Stimulated activated CD4-positive, alpha-beta T cell treated with anti-CD3 and anti-CD28 coated beads, Interleukin-12 subunit alpha, Interleukin-12 subunit beta, amount 100 ng/mL, for 48 hours (primary cell): ENCODE results near the gene PLPPR1.
"Not testable (repeated sequence)": the region's sequence is repeated elsewhere in the genome, so short reads cannot be mapped to it uniquely, and the experiment has no call there.

ENCODE experiments used
- DNase-seq, 3 donors: peaks; one replicate each; pipeline ENCODE4 v3.0.0-alpha.2; 2020; ENCODE audit warnings: low read depth in 2 of 3, low spot score in 1 of 3

The PLPPR1 gene

GRCh38 chr9:101274971-101275768 lies 246.6 kb downstream of the PLPPR1 start:
- DNase-seq, result no peak

GRCh38 chr9:101275769-101276250 lies 247.3 kb downstream of the PLPPR1 start:
- no peak for DNase-seq

- DNase-seq, result not testable (repeated sequence)
These were observed 262.5 kb downstream of the PLPPR1 start for GRCh38 chr9:101291043-101291442.

- no peak for DNase-seq
These were observed 271.4 kb downstream of the PLPPR1 start for GRCh38 chr9:101299901-101300300.

- DNase-seq, result no peak
These were observed 278.5 kb downstream of the PLPPR1 start for GRCh38 chr9:101307051-101307450.

- DNase-seq, result no peak
These were observed 279.1 kb downstream of the PLPPR1 start for GRCh38 chr9:101307524-101308213.

- no peak for DNase-seq
These were observed 280.6 kb downstream of the PLPPR1 start for GRCh38 chr9:101309139-101309538.

GRCh38 chr9:101311191-101311590 lies 282.7 kb downstream of the PLPPR1 start:
- DNase-seq, result no peak

- DNase-seq, result peak in 1 of 3 donors; percentile 43
These were observed 283.4 kb downstream of the PLPPR1 start for GRCh38 chr9:101311758-101312420.

GRCh38 chr9:101312661-101313060 lies 284.1 kb downstream of the PLPPR1 start:
- DNase-seq, result no peak

- no peak for DNase-seq
These were observed 286.6 kb downstream of the PLPPR1 start for GRCh38 chr9:101315112-101315450.

- DNase-seq, result no peak
These were observed 289.2 kb downstream of the PLPPR1 start for GRCh38 chr9:101317735-101318134.

- DNase-seq, result no peak
These were observed 294.6 kb downstream of the PLPPR1 start for GRCh38 chr9:101323129-101323528.

GRCh38 chr9:101324245-101324804 lies 295.8 kb downstream of the PLPPR1 start:
- no peak for DNase-seq

GRCh38 chr9:101325053-101325452 lies 296.5 kb downstream of the PLPPR1 start:
- DNase-seq, result no peak

GRCh38 chr9:101326035-101326434 lies 297.5 kb downstream of the PLPPR1 start:
- DNase-seq, result no peak

- DNase-seq, result no peak
These were observed 298.0 kb downstream of the PLPPR1 start for GRCh38 chr9:101326501-101326900.

- not testable (repeated sequence) for DNase-seq
These were observed 298.9 kb downstream of the PLPPR1 start for GRCh38 chr9:101327422-101327909.

- no peak for DNase-seq
These were observed 303.8 kb downstream of the PLPPR1 start for GRCh38 chr9:101332362-101332761.

GRCh38 chr9:101333490-101333889 lies 305.0 kb downstream of the PLPPR1 start:
- DNase-seq, result no peak

- DNase-seq, result no peak
These were observed 305.6 kb downstream of the PLPPR1 start for GRCh38 chr9:101333926-101334702.
